Effector memory CD4-positive, alpha-beta T cell (primary cell): ENCODE data around the gene MCM8.

Source experiments
- DNase-seq, 3 donors: peaks; one replicate each; pipeline ENCODE4 v3.0.0-alpha.2; 2020
- H3K27ac ChIP-seq: 2 replicates; pipeline ENCODE4 v1.7.0; 2013; ENCODE audit warnings: mild to moderate bottlenecking, low read length, moderate library complexity; ENCODE audit not compliant: insufficient read depth, poor library complexity, severe bottlenecking
- H3K27me3 ChIP-seq: replicated peaks from 2 replicates; pipeline ENCODE4 v1.7.0; 2013; ENCODE audit warnings: mild to moderate bottlenecking, low read length; ENCODE audit not compliant: insufficient read depth, control insufficient read depth, poor library complexity, severe bottlenecking
- H3K36me3 ChIP-seq: 2 replicates; pipeline ENCODE4 v1.7.0; 2013; ENCODE audit warnings: mild to moderate bottlenecking, low read length, moderate library complexity; ENCODE audit not compliant: control insufficient read depth, insufficient read depth
- H3K4me1 ChIP-seq: 2 replicates; pipeline ENCODE4 v1.7.0; 2013; ENCODE audit warnings: low read length, mild to moderate bottlenecking; ENCODE audit not compliant: control insufficient read depth, insufficient read depth, poor library complexity, severe bottlenecking
- H3K4me3 ChIP-seq: 2 replicates; pipeline ENCODE4 v1.7.0; 2013; ENCODE audit warnings: low read length, low read depth, mild to moderate bottlenecking; ENCODE audit not compliant: insufficient read depth, poor library complexity, severe bottlenecking
- H3K9me3 ChIP-seq: 2 replicates; pipeline ENCODE4 v1.7.0; 2013; ENCODE audit warnings: mild to moderate bottlenecking, low read length, moderate library complexity; ENCODE audit not compliant: control insufficient read depth

The MCM8 gene

DNA sequence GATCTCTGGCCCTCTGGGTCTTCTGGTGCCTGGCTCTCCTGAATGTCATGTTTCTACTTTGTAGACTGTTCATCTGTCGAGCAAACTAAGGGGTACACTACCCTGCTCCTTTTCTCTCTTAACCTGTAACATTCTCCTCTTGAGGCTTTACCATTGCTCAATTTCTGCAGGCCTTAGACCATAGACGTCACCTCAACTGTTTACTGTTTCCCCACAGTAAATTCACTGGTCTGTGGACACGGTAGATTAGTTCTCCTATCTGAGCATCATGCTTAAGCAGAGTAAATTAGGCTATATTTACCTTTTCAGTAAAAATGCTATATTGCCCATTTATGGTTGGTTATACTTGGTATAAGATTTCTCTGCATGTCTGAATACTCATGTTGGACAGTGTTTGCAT, 40.5 kb downstream of the MCM8 start:
- no peak overlapping the region for H3K27ac ChIP-seq
- no peaks in the 10 kb centered on the region for H3K36me3 ChIP-seq
- no peaks in the 10 kb centered on the region for H3K4me1 ChIP-seq
- H3K9me3 ChIP-seq: no peaks in the 10 kb centered on the region
- H3K4me3 ChIP-seq: no peak overlapping the region
- no peaks in the 10 kb centered on the region for H3K27me3 ChIP-seq
- DNase-seq: no peak

- H3K36me3 ChIP-seq: no peaks in the 10 kb centered on the region
- no peak for DNase-seq
- no peaks in the 10 kb centered on the region for H3K27me3 ChIP-seq
- no peaks in the 10 kb centered on the region for H3K4me1 ChIP-seq
- H3K4me3 ChIP-seq: no peak overlapping the region
- H3K9me3 ChIP-seq: no peaks in the 10 kb centered on the region
- no peak overlapping the region for H3K27ac ChIP-seq
These were observed 41.4 kb downstream of the MCM8 start for GRCh38 chr20:5991623-5992441.

- Histone ChIP-seq H3K36me3 (no peaks in the 10 kb centered on the region), H3K9me3 (no peaks in the 10 kb centered on the region), H3K27ac (no peak overlapping the region), H3K27me3 (no peaks in the 10 kb centered on the region), H3K4me3 (no peak overlapping the region), H3K4me1 (peaks cover 7% of the 10 kb centered on the region)
- peak; percentile 13 to 23 (median 17) for DNase-seq
These were observed 46.3 kb downstream of the MCM8 start for GRCh38 chr20:5996765-5997164.

DNA sequence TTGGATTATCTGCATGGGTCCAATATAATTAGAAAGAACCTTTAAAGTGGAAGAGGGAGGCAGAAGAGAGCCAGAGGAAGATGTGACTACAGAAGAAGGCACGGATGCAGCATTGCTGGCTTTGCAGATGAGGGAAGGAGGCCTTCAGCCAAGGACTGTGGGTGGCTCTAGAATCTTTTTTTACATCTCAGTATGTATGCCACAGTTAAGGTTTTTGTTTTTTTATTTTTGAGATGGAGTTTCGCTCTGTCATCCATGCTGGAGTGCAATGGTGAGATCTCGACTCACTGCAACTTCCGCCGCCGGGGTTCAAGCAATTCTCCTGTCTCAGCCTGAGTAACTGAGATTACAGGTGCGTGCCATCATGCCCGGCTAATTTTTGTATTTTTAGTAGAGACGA, 49.3 kb downstream of the MCM8 start:
- H3K9me3 ChIP-seq: no peaks in the 10 kb centered on the region
- no peak overlapping the region for H3K4me3 ChIP-seq
- H3K27me3 ChIP-seq: no peaks in the 10 kb centered on the region
- no peak for DNase-seq
- H3K27ac ChIP-seq: no peak overlapping the region
- H3K36me3 ChIP-seq: no peaks in the 10 kb centered on the region
- H3K4me1 ChIP-seq: peaks cover 7% of the 10 kb centered on the region

DNA sequence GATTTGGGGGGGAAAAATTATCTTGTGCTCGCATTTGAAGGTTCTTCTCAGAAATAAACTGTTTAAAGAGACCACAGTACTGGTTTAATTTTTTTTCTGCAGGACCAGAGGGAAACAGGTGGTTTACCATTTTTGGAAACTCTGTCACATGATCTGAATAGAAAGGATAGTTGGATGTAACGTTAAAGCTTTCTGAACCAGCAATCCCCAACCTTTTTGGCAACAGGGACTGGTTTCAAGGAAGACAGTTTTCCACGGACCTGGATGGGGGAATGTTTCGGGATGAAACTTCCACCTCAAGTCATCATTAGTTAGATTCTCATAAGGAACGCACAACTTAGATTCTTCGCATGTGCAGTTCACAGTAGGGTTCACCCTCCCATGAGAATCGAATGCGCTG, 50.4 kb downstream of the MCM8 start:
- Histone ChIP-seq H3K4me1 (peaks cover 15% of the 10 kb centered on the region), H3K4me3 (no peak overlapping the region), H3K9me3 (no peaks in the 10 kb centered on the region), H3K27ac (no peak overlapping the region), H3K36me3 (no peaks in the 10 kb centered on the region), H3K27me3 (no peaks in the 10 kb centered on the region)
- DNase-seq: no peak

- peaks cover 14% of the 10 kb centered on the region for H3K4me1 ChIP-seq
- no peak for DNase-seq
- peak overlapping the region; percentile 73 for H3K27ac ChIP-seq
- peaks cover 13% of the 10 kb centered on the region for H3K36me3 ChIP-seq
- no peaks in the 10 kb centered on the region for H3K9me3 ChIP-seq
- H3K4me3 ChIP-seq: peak overlapping the region; percentile 87
- H3K27me3 ChIP-seq: no peaks in the 10 kb centered on the region
These were observed 56.1 kb downstream of the MCM8 start for GRCh38 chr20:6006603-6006949.

- DNase-seq: no peak
- Histone ChIP-seq H3K27ac (no peak overlapping the region), H3K9me3 (no peaks in the 10 kb centered on the region), H3K36me3 (peaks cover 19% of the 10 kb centered on the region), H3K4me3 (peak overlapping the region; percentile 87), H3K4me1 (peaks cover 14% of the 10 kb centered on the region), H3K27me3 (no peaks in the 10 kb centered on the region)
These were observed 56.7 kb downstream of the MCM8 start for GRCh38 chr20:6007094-6007528.

DNA sequence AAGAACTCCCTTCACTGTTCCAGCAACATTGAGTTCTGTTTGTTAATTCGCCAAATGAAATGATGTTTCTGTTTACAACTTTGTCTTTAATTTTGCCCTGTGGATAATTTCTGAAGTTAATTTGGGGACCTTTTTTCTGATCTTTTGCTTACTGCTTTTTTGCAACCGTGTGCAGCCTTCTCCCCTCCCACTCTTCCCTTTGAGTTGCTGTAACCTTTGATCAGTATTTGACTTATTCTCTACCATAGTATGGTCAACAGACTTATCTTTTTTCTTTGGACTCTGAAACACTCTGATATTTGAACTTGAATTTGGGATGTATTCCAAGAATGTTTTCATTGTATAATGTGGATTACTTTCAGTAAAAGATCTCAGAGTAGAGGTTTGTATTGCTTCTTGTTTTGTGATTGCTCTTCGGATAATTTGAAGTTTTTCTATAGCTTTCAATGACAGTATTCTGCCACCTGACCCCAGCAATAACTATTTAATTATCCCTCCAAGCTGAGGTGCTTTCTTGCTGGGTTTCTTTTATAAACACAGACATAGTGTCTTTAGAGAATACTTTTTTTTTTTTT, 57.2 kb downstream of the MCM8 start:
- Histone ChIP-seq H3K27me3 (no peaks in the 10 kb centered on the region), H3K4me1 (peaks cover 14% of the 10 kb centered on the region), H3K9me3 (no peaks in the 10 kb centered on the region), H3K4me3 (peak overlapping the region; percentile 87), H3K27ac (no peak overlapping the region), H3K36me3 (peaks cover 24% of the 10 kb centered on the region)
- DNase-seq: no peak

DNA sequence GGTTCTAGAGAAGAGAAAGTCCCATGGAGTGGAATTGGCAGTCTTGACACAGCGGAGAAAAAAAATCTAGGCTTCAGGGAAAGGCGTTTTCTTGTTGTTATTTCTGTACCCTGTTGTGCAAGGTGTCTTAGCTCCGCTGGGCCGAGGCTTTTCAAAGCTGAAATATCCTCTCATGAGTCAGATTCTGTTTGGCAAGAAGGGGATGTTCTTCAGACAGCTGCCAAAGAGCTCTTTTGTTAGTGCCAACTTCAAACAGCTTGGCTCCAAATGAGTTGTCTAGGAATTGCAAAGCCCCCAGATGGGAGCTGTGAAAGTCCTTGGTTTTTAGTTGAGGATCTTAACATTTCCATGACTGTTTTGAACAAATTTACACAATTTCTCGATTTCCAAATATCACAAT, 57.8 kb downstream of the MCM8 start:
- H3K36me3 ChIP-seq: peaks cover 24% of the 10 kb centered on the region
- H3K4me1 ChIP-seq: peaks cover 14% of the 10 kb centered on the region
- no peaks in the 10 kb centered on the region for H3K9me3 ChIP-seq
- H3K27me3 ChIP-seq: no peaks in the 10 kb centered on the region
- DNase-seq: no peak
- no peak overlapping the region for H3K4me3 ChIP-seq
- no peak overlapping the region for H3K27ac ChIP-seq

- no peaks in the 10 kb centered on the region for H3K27me3 ChIP-seq
- H3K9me3 ChIP-seq: no peaks in the 10 kb centered on the region
- H3K4me1 ChIP-seq: peaks cover 5% of the 10 kb centered on the region
- no peak for DNase-seq
- H3K4me3 ChIP-seq: no peak overlapping the region
- H3K36me3 ChIP-seq: peaks cover 38% of the 10 kb centered on the region
- H3K27ac ChIP-seq: no peak overlapping the region
These were observed 61.7 kb downstream of the MCM8 start for GRCh38 chr20:6012179-6012578.
